Subcutaneous abdominal adipose tissue (tissue), 5 donors: ENCODE data around the gene DGKB.

Experiments
- H3K27ac ChIP-seq: one replicate; pipeline ENCODE4 v1.7.0; 2013; ENCODE audit warnings: low read depth, mild to moderate bottlenecking, inconsistent platforms, low read length, moderate library complexity
- H3K27me3 ChIP-seq, 5 donors: one replicate each; pipeline ENCODE4 v1.7.0; 2013; ENCODE audit warnings: low read length in 5 of 5, inconsistent platforms in 1 of 5; ENCODE audit not compliant: control insufficient read depth in 5 of 5, insufficient read depth in 4 of 5
- H3K36me3 ChIP-seq, 5 donors: one replicate each; pipeline ENCODE4 v1.7.0; 2013; ENCODE audit warnings: low read length in 5 of 5; ENCODE audit not compliant: control insufficient read depth in 5 of 5, insufficient read depth in 5 of 5
- H3K4me1 ChIP-seq, 5 donors: one replicate each; pipeline ENCODE4 v1.7.0; 2013; ENCODE audit warnings: low read length in 5 of 5, mild to moderate bottlenecking in 3 of 5, moderate library complexity in 1 of 5; ENCODE audit not compliant: control insufficient read depth in 5 of 5, insufficient read depth in 5 of 5
- H3K4me3 ChIP-seq, 5 donors: one replicate each; pipeline ENCODE4 v1.7.0; 2013; ENCODE audit warnings: low read length in 5 of 5, low read depth in 1 of 5
- H3K9ac ChIP-seq, 5 donors: one replicate each; pipeline ENCODE4 v1.7.0; 2013; ENCODE audit warnings: low read length in 5 of 5, mild to moderate bottlenecking in 4 of 5, moderate library complexity in 3 of 5
- H3K9me3 ChIP-seq, 5 donors: one replicate each; pipeline ENCODE4 v1.7.0; 2013; ENCODE audit warnings: low read length in 5 of 5; ENCODE audit not compliant: control insufficient read depth in 5 of 5
- donor health status: healthy.
- donor health status: healthy.
- donor health status: healthy.
- donor health status: healthy.
- donor health status: healthy.

The DGKB gene

DNA sequence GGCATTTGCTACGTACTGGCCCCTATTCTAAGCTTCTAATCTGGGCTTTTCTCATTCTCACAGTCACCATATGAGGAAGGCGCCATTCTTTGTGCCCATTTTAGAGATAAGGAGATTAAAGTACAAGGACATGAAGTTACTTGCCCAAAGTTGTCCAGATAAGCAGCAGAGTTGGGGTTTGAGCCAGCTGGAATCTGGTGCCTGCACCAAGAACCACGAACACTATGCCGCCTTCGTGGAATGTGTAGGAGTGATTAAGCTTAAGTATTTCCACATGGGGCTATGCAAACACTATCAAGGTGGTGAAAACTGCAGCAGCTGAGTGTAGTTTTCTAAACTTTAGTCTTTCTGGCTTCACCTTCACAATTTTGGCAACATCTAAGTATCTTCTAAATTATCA lies 570.4 kb downstream of the DGKB start:
- H3K4me3 ChIP-seq: no peak overlapping the region
- no peaks in the 10 kb centered on the region for H3K4me1 ChIP-seq
- H3K36me3 ChIP-seq: no peaks in the 10 kb centered on the region
- H3K27me3 ChIP-seq: no peaks in the 10 kb centered on the region
- no peak overlapping the region for H3K9ac ChIP-seq
- H3K27ac ChIP-seq: no peak overlapping the region
- no peaks in the 10 kb centered on the region for H3K9me3 ChIP-seq

GRCh38 chr7:14324767-14325166 lies 577.8 kb downstream of the DGKB start:
- no peaks in the 10 kb centered on the region for H3K27me3 ChIP-seq
- H3K27ac ChIP-seq: no peak overlapping the region
- H3K9me3 ChIP-seq: peaks cover 0 to 4% (median 3%) of the 10 kb centered on the region in 5 donors
- no peak overlapping the region for H3K9ac ChIP-seq
- H3K4me3 ChIP-seq: no peak overlapping the region
- no peaks in the 10 kb centered on the region for H3K36me3 ChIP-seq
- no peaks in the 10 kb centered on the region for H3K4me1 ChIP-seq

- Histone ChIP-seq H3K4me1 (no peaks in the 10 kb centered on the region), H3K27ac (no peak overlapping the region), H3K36me3 (no peaks in the 10 kb centered on the region), H3K9me3 (peaks cover 0 to 4% (median 3%) of the 10 kb centered on the region in 5 donors), H3K27me3 (no peaks in the 10 kb centered on the region), H3K4me3 (no peak overlapping the region), H3K9ac (no peak overlapping the region)
Measured at GRCh38 chr7:14322724-14323123, 579.8 kb downstream of the DGKB start.

GRCh38 chr7:14321947-14322346 lies 580.6 kb downstream of the DGKB start:
- H3K9me3 ChIP-seq: peaks cover 0 to 4% (median 3%) of the 10 kb centered on the region in 5 donors
- no peak overlapping the region for H3K9ac ChIP-seq
- H3K4me3 ChIP-seq: no peak overlapping the region
- no peaks in the 10 kb centered on the region for H3K4me1 ChIP-seq
- H3K27ac ChIP-seq: no peak overlapping the region
- no peaks in the 10 kb centered on the region for H3K27me3 ChIP-seq
- H3K36me3 ChIP-seq: no peaks in the 10 kb centered on the region

DNA sequence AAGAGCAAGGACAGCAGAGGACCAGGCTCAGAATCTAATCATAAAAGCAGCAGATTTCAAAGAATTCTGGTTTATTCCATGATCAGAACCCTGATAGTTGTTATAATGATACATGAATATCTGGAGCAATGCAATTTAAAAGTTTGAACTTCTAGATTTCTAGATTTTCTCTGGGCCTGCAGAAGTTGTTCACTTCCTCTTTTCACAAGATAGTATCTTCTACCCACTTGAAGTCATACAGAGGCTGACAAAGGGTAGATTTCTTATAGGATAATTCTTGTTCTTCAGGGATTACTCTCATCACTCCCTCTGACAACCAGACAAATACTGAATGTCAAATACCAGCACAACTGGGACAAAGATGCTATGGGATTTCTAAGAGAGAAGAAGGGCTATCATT lies 593.1 kb downstream of the DGKB start:
- Histone ChIP-seq H3K27me3 (no peaks in the 10 kb centered on the region), H3K27ac (no peak overlapping the region), H3K36me3 (no peaks in the 10 kb centered on the region), H3K4me3 (no peak overlapping the region), H3K9me3 (no peaks in the 10 kb centered on the region), H3K9ac (no peak overlapping the region), H3K4me1 (no peaks in the 10 kb centered on the region)

- H3K36me3 ChIP-seq: no peaks in the 10 kb centered on the region
- no peak overlapping the region for H3K27ac ChIP-seq
- no peak overlapping the region for H3K9ac ChIP-seq
- H3K9me3 ChIP-seq: no peaks in the 10 kb centered on the region
- H3K27me3 ChIP-seq: no peaks in the 10 kb centered on the region
- H3K4me3 ChIP-seq: no peak overlapping the region
- no peaks in the 10 kb centered on the region for H3K4me1 ChIP-seq
Measured at GRCh38 chr7:14305233-14305866, 597.2 kb downstream of the DGKB start.

DNA sequence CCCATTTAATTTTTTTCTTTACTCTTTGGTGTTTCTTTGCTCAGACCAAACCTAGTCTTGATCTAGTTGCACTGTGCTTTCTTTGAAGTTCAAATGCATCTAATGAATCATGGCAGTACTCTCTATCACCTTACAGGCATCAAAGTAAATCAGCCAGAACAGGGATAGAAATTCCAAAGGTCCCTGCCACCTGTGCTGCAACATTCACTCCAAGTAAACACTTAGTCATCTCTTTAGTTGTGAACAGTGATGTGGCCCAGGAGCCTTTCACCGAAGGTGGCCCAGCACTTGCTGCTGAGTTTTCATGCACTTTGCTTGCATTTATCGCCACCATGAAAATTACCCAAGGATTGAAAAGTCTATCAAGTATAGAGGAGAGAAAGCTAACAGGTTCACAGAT lies 599.0 kb downstream of the DGKB start:
- H3K4me1 ChIP-seq: no peaks in the 10 kb centered on the region
- H3K4me3 ChIP-seq: no peak overlapping the region
- no peaks in the 10 kb centered on the region for H3K36me3 ChIP-seq
- H3K9me3 ChIP-seq: no peaks in the 10 kb centered on the region
- H3K27ac ChIP-seq: no peak overlapping the region
- H3K27me3 ChIP-seq: no peaks in the 10 kb centered on the region
- no peak overlapping the region for H3K9ac ChIP-seq

DNA sequence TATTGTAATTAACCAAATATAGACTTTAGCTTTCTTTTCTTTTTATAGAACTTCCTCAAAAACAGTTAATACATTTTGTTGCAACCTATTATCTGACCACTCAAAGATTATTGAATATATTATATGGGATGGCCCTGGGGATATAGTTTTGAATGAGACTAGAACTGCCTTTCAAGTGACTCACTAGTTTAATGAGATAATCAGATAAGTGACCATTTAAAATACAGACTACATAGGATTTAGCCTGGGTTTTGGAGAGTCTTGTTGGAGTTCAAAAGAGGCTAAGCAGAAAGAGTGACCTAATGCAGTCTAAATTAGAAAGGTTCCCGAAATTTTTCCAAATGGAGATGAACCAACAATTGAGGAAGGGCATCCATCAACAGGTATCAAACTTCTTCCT lies 607.9 kb downstream of the DGKB start:
- Histone ChIP-seq H3K4me3 (no peak overlapping the region), H3K4me1 (no peaks in the 10 kb centered on the region), H3K27ac (no peak overlapping the region), H3K27me3 (no peaks in the 10 kb centered on the region), H3K9ac (no peak overlapping the region), H3K9me3 (no peaks in the 10 kb centered on the region), H3K36me3 (no peaks in the 10 kb centered on the region)

GRCh38 chr7:14293434-14293833 lies 609.1 kb downstream of the DGKB start:
- no peak overlapping the region for H3K9ac ChIP-seq
- no peak overlapping the region for H3K27ac ChIP-seq
- no peaks in the 10 kb centered on the region for H3K36me3 ChIP-seq
- no peaks in the 10 kb centered on the region for H3K9me3 ChIP-seq
- H3K27me3 ChIP-seq: no peaks in the 10 kb centered on the region
- H3K4me1 ChIP-seq: no peaks in the 10 kb centered on the region
- H3K4me3 ChIP-seq: no peak overlapping the region

DNA sequence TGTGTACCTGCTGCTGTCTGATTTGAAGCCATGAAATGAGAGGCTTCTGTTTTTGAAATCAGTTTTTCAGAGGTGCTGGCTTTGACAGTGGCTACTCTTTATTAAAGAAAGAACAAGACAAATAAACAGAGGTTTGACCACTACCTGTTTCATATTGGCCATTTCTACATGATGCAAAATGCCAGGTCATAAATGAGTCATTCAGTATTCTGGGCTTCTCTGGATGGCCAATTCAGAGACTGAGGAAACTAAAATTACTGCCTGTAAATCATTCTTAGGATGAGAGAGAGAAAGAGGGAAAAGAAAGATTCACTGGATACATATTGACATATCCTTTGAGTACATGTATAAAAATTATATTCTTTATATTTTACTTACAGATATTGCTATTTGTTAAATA lies 609.8 kb downstream of the DGKB start:
- H3K4me1 ChIP-seq: no peaks in the 10 kb centered on the region
- H3K27ac ChIP-seq: no peak overlapping the region
- H3K27me3 ChIP-seq: no peaks in the 10 kb centered on the region
- no peaks in the 10 kb centered on the region for H3K9me3 ChIP-seq
- H3K36me3 ChIP-seq: no peaks in the 10 kb centered on the region
- H3K9ac ChIP-seq: no peak overlapping the region
- no peak overlapping the region for H3K4me3 ChIP-seq

DNA sequence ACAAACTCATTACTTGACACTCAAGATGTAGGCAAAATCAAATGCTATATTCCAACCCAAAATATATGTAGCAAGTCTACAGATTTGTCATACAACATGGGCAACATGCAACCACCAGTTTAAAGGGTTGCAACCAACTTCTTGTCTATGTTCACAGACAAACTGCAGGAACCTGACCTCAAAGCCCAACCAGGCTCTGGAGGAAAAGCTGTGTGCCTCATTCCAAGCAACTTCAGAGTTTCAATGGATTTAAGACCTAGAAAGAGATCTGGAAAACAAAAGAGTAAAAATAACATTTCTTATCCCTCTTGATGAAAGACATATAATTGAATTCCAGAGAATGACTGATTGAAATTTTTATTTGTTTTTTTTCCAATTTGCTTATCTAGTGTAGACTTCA lies 612.6 kb downstream of the DGKB start:
- Histone ChIP-seq H3K27me3 (no peaks in the 10 kb centered on the region), H3K36me3 (no peaks in the 10 kb centered on the region), H3K4me1 (no peaks in the 10 kb centered on the region), H3K9ac (no peak overlapping the region), H3K9me3 (no peaks in the 10 kb centered on the region), H3K4me3 (no peak overlapping the region), H3K27ac (no peak overlapping the region)
